Measurements from ENCODE around the gene PEX16. TPM values are rescaled to one million over a fixed set of nuclear protein-coding genes. Genes with fewer than 3 reads are reported as not detected.

PEX16 gene
- total and polyA plus RNA-seq, 2 of the 13 experiments (the other 11 are each of a cell fraction or from before 2014, with no cell fraction given) = 12.5 to 21.8 TPM

GRCh38 chr11:45885274-45885920 is 32.3 kb downstream of the PEX16 start, which contains the start of gene MAPK8IP1 (continued):
- TF ChIP-seq ZNF574 (CRISPR knock-in tag; IDR thresholded peaks at IDR 0.05) = peak; percentile 44; the same call in 1 of the 2 replicates
- no peak for TF ChIP-seq HNF1B (CRISPR knock-in tag; IDR thresholded peaks at IDR 0.05)
- peak; percentile 59; the same call in 1 of the 2 replicates for TF ChIP-seq ZNF331 (CRISPR knock-in tag; IDR thresholded peaks at IDR 0.05)
- no peak for TF ChIP-seq E2F1 (CRISPR knock-in tag; IDR thresholded peaks at IDR 0.05)
- no peak for TF ChIP-seq ZNF784 (CRISPR knock-in tag; IDR thresholded peaks at IDR 0.05; ENCODE audit: borderline replicate concordance)
- TF ChIP-seq HOXA3 (CRISPR knock-in tag; IDR thresholded peaks at IDR 0.05) = no peak
- TF ChIP-seq PRDM10 (CRISPR knock-in tag; IDR thresholded peaks at IDR 0.05; ENCODE audit: low read depth) = peak; percentile 84
- no peak for TF ChIP-seq ZNF670 (CRISPR knock-in tag; IDR thresholded peaks at IDR 0.05; ENCODE audit: borderline replicate concordance)
- no peak for TF ChIP-seq ZGPAT (CRISPR knock-in tag; IDR thresholded peaks at IDR 0.05)
- TF ChIP-seq U2AF1 (optimal IDR thresholded peaks at IDR 0.05; ENCODE audit: low read depth, low read length) = no peak
- no peak for TF ChIP-seq STAT5B (CRISPR knock-in tag; IDR thresholded peaks at IDR 0.05)
- no peak for TF ChIP-seq ZNF251 (CRISPR knock-in tag; IDR thresholded peaks at IDR 0.05)
- peak in 1 of 2 experiments; percentile 69; a peak in 1 of 4 replicates for TF ChIP-seq KLF16 (CRISPR knock-in tag; IDR thresholded peaks at IDR 0.05)
- no peak for TF ChIP-seq ZNF713 (CRISPR knock-in tag; IDR thresholded peaks at IDR 0.05)
- TF ChIP-seq TOE1 (CRISPR knock-in tag; IDR thresholded peaks at IDR 0.05) = no peak
- TF ChIP-seq KLF13 (CRISPR knock-in tag; IDR thresholded peaks at IDR 0.05) = no peak
- peak; percentile 42; the same call in 1 of the 2 replicates for TF ChIP-seq ZNF841 (CRISPR knock-in tag; IDR thresholded peaks at IDR 0.05; ENCODE audit: borderline replicate concordance)
